ENCODE results near the gene MSANTD7. TPM values are rescaled to one million over a fixed set of nuclear protein-coding genes. Genes with fewer than 3 reads are reported as not detected.

MSANTD7 gene
- total and polyA plus RNA-seq, 8 donors: 2.1 to 6.4 (median 5.0) TPM

- 1% methylated on average over 5 of the region's 5 CpGs for WGBS, 2 donors
- intact Hi-C loops (cut with DNase I): no loop called here
- ATAC-seq: no peak
- Histone ChIP-seq H3K4me3 (peak overlapping the region in 3 of 4 donors; percentile 94 to 96 (median 95)), H3K4me1 (peaks cover 0 to 10% (median 0%) of the 10 kb centered on the region in 3 donors), H3K27me3 (no peaks in the 10 kb centered on the region), H3K27ac (no peak overlapping the region), H3K36me3 (no peaks in the 10 kb centered on the region), H3K9me3 (no peaks in the 10 kb centered on the region)
- FAIRE-seq: no peak
- DNase-seq: no peak
- TF ChIP-seq, protein P1, sequence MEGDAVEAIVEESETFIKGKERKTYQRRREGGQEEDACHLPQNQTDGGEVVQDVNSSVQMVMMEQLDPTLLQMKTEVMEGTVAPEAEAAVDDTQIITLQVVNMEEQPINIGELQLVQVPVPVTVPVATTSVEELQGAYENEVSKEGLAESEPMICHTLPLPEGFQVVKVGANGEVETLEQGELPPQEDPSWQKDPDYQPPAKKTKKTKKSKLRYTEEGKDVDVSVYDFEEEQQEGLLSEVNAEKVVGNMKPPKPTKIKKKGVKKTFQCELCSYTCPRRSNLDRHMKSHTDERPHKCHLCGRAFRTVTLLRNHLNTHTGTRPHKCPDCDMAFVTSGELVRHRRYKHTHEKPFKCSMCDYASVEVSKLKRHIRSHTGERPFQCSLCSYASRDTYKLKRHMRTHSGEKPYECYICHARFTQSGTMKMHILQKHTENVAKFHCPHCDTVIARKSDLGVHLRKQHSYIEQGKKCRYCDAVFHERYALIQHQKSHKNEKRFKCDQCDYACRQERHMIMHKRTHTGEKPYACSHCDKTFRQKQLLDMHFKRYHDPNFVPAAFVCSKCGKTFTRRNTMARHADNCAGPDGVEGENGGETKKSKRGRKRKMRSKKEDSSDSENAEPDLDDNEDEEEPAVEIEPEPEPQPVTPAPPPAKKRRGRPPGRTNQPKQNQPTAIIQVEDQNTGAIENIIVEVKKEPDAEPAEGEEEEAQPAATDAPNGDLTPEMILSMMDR (IDR thresholded peaks at IDR 0.05): no peak
Measured at GRCh38 chr10:14879928-14880193, 41.8 kb downstream of the MSANTD7 start.

DNA sequence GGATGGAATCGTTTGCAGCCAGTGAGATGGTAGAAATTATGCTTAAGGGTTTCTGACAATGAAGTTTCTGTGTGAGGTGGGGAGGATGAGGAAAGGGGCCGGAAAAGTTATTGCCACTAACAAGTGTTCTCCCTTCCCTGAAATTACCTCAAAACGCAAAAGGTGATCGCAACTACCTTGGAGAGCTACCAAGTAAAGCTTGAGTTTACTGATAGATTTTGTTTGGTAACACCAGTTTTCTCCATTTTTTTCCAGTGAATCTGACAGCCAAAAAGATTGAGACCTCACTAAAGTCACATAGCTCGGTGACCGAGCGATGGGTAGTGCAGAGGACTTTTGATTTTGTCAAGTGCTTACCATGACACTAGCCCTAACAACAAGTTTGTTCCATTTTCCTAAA, 42.1 kb downstream of the MSANTD7 start:
- no peak for FAIRE-seq
- H3K36me3 ChIP-seq: no peaks in the 10 kb centered on the region
- no peaks in the 10 kb centered on the region for H3K9me3 ChIP-seq
- WGBS, 2 donors: 41 to 48% methylated on average over 7 of the region's 7 CpGs
- DNase-seq: no peak
- ATAC-seq: no peak
- intact Hi-C loops (cut with DNase I): no loop called here
- TF ChIP-seq, protein P1 (IDR thresholded peaks at IDR 0.05): no peak
- peaks cover 0 to 10% (median 0%) of the 10 kb centered on the region in 3 donors for H3K4me1 ChIP-seq
- H3K27me3 ChIP-seq: no peaks in the 10 kb centered on the region
- no peak overlapping the region for H3K27ac ChIP-seq
- peak overlapping the region in 2 of 4 donors; percentile 94 to 96 for H3K4me3 ChIP-seq

DNA sequence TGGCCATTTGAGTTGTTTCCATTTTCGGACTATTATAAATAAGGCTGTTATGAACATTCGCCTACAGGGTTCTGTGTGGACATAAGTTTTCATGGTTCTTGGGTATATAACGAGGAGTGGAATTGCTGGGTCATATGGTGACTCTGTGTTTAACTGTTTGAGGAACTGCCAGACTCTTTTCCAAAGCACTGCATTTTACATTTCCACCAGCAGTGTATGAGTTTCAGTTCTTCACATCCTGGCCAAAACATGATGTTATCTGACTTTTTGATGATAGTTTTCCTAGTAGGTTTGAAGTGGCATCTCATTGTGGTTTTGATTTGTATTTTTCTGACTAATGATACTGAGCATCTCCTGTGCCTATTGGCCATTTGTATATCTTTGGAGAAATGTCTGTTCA, 46.0 kb downstream of the MSANTD7 start:
- H3K27ac ChIP-seq: no peak overlapping the region
- no peak for DNase-seq

More for the DNA sequence above, 46.0 kb downstream of the MSANTD7 start:
- no peak for FAIRE-seq
- intact Hi-C loops (cut with DNase I): no loop called here
- 93 to 97% methylated on average over 3 of the region's 3 CpGs for WGBS, 2 donors
- Histone ChIP-seq H3K27me3 (no peaks in the 10 kb centered on the region), H3K4me3 (no peak overlapping the region), H3K36me3 (no peaks in the 10 kb centered on the region), H3K9me3 (no peaks in the 10 kb centered on the region), H3K4me1 (peaks cover 0 to 10% (median 0%) of the 10 kb centered on the region in 3 donors)
- ATAC-seq: no peak
- TF ChIP-seq, protein P1 (IDR thresholded peaks at IDR 0.05): no peak

Other genes starting within 250 kb of the MSANTD7 start
- 100 to 1,000 TPM in 1 of 6 donors, 10 to 100 TPM in 5; 46.6 to 105 (median 62.0) TPM for gene FAM107B, start 63.4 kb upstream of the MSANTD7 start, total RNA-seq
- gene FAM107B, start 63.4 kb upstream of the MSANTD7 start, polyA plus RNA-seq: 10 to 100 TPM; 22.6 to 31.4 TPM
- 1 to 10 TPM; 1.3 to 6.5 (median 4.0) TPM for gene CDNF, start 269 bp upstream of the MSANTD7 start, total RNA-seq
- gene CDNF, start 269 bp upstream of the MSANTD7 start, polyA plus RNA-seq: 1 to 10 TPM; 4.2 to 5.7 TPM
- 1 to 10 TPM; 3.1 to 5.6 (median 5.2) TPM for gene HSPA14, start within 50 bp of the MSANTD7 start, total RNA-seq
- gene HSPA14, start within 50 bp of the MSANTD7 start, polyA plus RNA-seq: 10 to 100 TPM in 1 of 2 donors, 1 to 10 TPM in 1; 5.2 to 10.4 TPM
- 1 to 10 TPM; 2.2 to 5.9 (median 4.0) TPM for gene SUV39H2, start 40.6 kb downstream of the MSANTD7 start, total RNA-seq
- gene SUV39H2, start 40.6 kb downstream of the MSANTD7 start, polyA plus RNA-seq: 1 to 10 TPM; 1.1 to 2.1 TPM
- 1 to 10 TPM; 3.0 to 7.0 (median 3.5) TPM for gene DCLRE1C, start 115.8 kb downstream of the MSANTD7 start, total RNA-seq
- 1 to 10 TPM; 1.8 to 2.3 TPM for gene DCLRE1C, start 115.8 kb downstream of the MSANTD7 start, polyA plus RNA-seq
- under 1 TPM in 1 of 6 donors, not detected in 5; 0.44 TPM for gene MEIG1, start 121.1 kb downstream of the MSANTD7 start, total RNA-seq
- 1 to 10 TPM in 1 of 2 donors, not detected in 1; 1.5 TPM for gene MEIG1, start 121.1 kb downstream of the MSANTD7 start, polyA plus RNA-seq
- not detected for gene OLAH, start 205.6 kb downstream of the MSANTD7 start, total RNA-seq
- not detected for gene OLAH, start 205.6 kb downstream of the MSANTD7 start, polyA plus RNA-seq